HEK293T (cell line): Measurements from ENCODE around the gene ACOX3.
"Not testable (repeated sequence)": the region's sequence is repeated elsewhere in the genome, so short reads cannot be mapped to it uniquely, and the experiment has no call there.

ENCODE experiments used
- CTCF ChIA-PET: fragments of 350-600 bp; formaldehyde crosslinking; extraction: SDS; loops from one replicate; lab custom pipeline; 2021; ENCODE audit warnings: antibody characterized with exemption, inconsistent platforms; lab: Yijun Ruan, JAX
- POLR2A ChIA-PET: fragments of 350-600 bp; formaldehyde crosslinking; extraction: SDS; loops from one replicate; lab custom pipeline; 2020; ENCODE audit warnings: antibody characterized with exemption, inconsistent platforms; lab: Yijun Ruan, JAX
- DNase-seq: peaks from one replicate; pipeline ENCODE4 v3.0.0; 2012; ENCODE audit warnings: mixed read lengths; ENCODE audit errors: extremely low spot score
- ARNT ChIP-seq: fragments of 450-650 bp; IDR thresholded peaks from 2 replicates; pipeline ENCODE4 v1.6.1; 2017; ENCODE audit warnings: mild to moderate bottlenecking
- BHLHE40 ChIP-seq: fragments of 450-650 bp; IDR thresholded peaks from 2 replicates; pipeline ENCODE4 v1.6.1; 2016; ENCODE audit warnings: mild to moderate bottlenecking, moderate library complexity, borderline replicate concordance
- CTBP1 ChIP-seq: fragments of 450-650 bp; IDR thresholded peaks from 2 replicates; pipeline ENCODE4 v1.6.1; 2016; ENCODE audit warnings: borderline replicate concordance
- ELF4 ChIP-seq: fragments of 450-650 bp; IDR thresholded peaks from 2 replicates; pipeline ENCODE4 v1.6.1; 2017; ENCODE audit warnings: antibody characterized with exemption
- FOXA1 ChIP-seq: fragments of 450-650 bp; IDR thresholded peaks from 2 replicates; pipeline ENCODE4 v1.6.1; 2016; ENCODE audit warnings: mild to moderate bottlenecking
- FOXK2 ChIP-seq: fragments of 450-650 bp; IDR thresholded peaks from 2 replicates; pipeline ENCODE4 v1.6.1; 2016; ENCODE audit warnings: mild to moderate bottlenecking
- FOXM1 ChIP-seq: fragments of 450-650 bp; IDR thresholded peaks from 2 replicates; pipeline ENCODE4 v1.6.1; 2017; ENCODE audit warnings: mild to moderate bottlenecking, borderline replicate concordance
- HDGF ChIP-seq: fragments of 450-650 bp; IDR thresholded peaks from 2 replicates; pipeline ENCODE4 v1.6.1; 2017; ENCODE audit warnings: antibody characterized with exemption, borderline replicate concordance
- L3MBTL2 ChIP-seq: fragments of 450-650 bp; conservative IDR thresholded peaks from 2 replicates; pipeline ENCODE4 v1.6.1; 2016; ENCODE audit warnings: mild to moderate bottlenecking
- LEF1 ChIP-seq: fragments of 450-650 bp; IDR thresholded peaks from 2 replicates; pipeline ENCODE4 v1.6.1; 2017; ENCODE audit warnings: mild to moderate bottlenecking, borderline replicate concordance
- NFRKB ChIP-seq: fragments of 450-650 bp; IDR thresholded peaks from 2 replicates; pipeline ENCODE4 v1.6.1; 2016; ENCODE audit warnings: mild to moderate bottlenecking, moderate library complexity
- SP1 ChIP-seq: fragments of 450-650 bp; IDR thresholded peaks from 2 replicates; pipeline ENCODE4 v1.6.1; 2017
- SUZ12 ChIP-seq: fragments of 450-650 bp; IDR thresholded peaks from 2 replicates; pipeline ENCODE4 v1.6.1; 2016; ENCODE audit warnings: mild to moderate bottlenecking
- TARDBP ChIP-seq: fragments of 450-650 bp; IDR thresholded peaks from 2 replicates; pipeline ENCODE4 v1.6.1; 2016
- ZNF384 ChIP-seq: fragments of 450-650 bp; IDR thresholded peaks from 2 replicates; pipeline ENCODE4 v1.6.1; 2016
- TF ChIP-seq, protein P1 (sequence below): fragments of 450-650 bp; IDR thresholded peaks from 2 replicates; pipeline ENCODE4 v1.6.1; 2016

The ACOX3 gene

DNA sequence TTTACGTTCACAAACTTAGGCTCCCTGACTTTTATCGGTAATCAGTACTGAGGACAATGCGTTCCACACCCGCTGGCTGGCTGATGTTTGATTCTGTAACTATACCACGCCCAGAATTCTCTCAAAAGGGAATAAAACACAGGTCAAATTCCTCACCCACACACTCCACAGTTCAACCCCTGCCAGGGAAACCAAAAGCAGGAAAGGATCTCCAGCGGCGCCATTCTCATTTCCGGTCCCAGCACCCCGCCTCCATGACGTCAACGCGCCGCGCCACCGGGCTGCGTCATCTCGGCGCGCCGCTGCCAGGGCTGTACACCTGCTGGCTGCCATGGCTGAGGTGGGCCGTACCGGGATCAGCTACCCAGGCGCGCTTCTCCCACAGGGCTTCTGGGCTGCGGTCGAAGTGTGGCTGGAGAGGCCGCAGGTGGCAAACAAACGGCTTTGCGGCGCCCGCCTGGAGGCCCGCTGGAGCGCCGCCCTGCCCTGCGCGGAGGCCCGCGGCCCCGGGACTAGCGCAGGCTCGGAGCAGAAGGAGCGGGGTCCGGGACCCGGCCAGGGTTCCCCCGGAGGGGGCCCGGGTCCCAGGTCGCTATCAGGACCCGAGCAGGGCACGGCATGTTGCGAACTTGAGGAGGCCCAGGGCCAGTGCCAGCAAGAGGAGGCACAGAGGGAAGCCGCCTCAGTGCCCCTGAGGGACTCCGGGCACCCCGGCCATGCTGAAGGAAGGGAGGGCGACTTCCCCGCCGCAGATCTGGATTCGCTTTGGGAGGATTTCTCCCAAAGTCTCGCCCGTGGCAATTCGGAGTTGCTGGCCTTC is at the start of gene ACOX3, which contains the start of gene TRMT44:
Gene ACOX3 (minus strand): TSS at position 232 of the 820 bp plus-strand sequence. CDS start 24,202 bp downstream, outside the sequence.
Gene TRMT44 (plus strand): TSS at position 286 of the 820 bp plus-strand sequence. CDS start 46 bp downstream, at position 332.
- POLR2A ChIA-PET = interaction anchor here (1.2 to 2.8 kb wide), 6 partner anchors 11 to 60 kb away, joined by 3 to 10 read pairs (median 5); no protein-coding TSS in a partner anchor
- CTCF ChIA-PET = interaction anchor here (1.8 kb wide), 1 partner anchor 12 kb away, joined by 8 read pairs; no protein-coding TSS in a partner anchor
- DNase-seq = peak; percentile 95
- TF ChIP-seq TARDBP (no peak), L3MBTL2 (no peak), FOXA1 (no peak), LEF1 (peak; percentile 52; the same call in 1 of the 2 replicates), NFRKB (peak; percentile 34; the same call in 1 of the 2 replicates), ELF4 (peak; percentile 90), FOXK2 (no peak), SUZ12 (no peak), FOXM1 (no peak)
- TF ChIP-seq, protein P1, sequence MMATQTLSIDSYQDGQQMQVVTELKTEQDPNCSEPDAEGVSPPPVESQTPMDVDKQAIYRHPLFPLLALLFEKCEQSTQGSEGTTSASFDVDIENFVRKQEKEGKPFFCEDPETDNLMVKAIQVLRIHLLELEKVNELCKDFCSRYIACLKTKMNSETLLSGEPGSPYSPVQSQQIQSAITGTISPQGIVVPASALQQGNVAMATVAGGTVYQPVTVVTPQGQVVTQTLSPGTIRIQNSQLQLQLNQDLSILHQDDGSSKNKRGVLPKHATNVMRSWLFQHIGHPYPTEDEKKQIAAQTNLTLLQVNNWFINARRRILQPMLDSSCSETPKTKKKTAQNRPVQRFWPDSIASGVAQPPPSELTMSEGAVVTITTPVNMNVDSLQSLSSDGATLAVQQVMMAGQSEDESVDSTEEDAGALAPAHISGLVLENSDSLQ = no peak

- no peak for DNase-seq
- POLR2A ChIA-PET = no interaction called here
- TF ChIP-seq L3MBTL2 (no peak), FOXA1 (no peak), FOXM1 (no peak), ELF4 (no peak), BHLHE40 (no peak), NFRKB (no peak), TARDBP (no peak), ZNF384 (no peak), ARNT (no peak), SUZ12 (no peak), SP1 (no peak), FOXK2 (no peak), HDGF (no peak), LEF1 (no peak), CTBP1 (no peak)
- TF ChIP-seq, protein P1 = no peak
- CTCF ChIA-PET = no interaction called here
Measured at GRCh38 chr4:8488791-8489369, 48.4 kb upstream of the ACOX3 start.

GRCh38 chr4:8486643-8487042 is 46.1 kb upstream of the ACOX3 start:
- CTCF ChIA-PET, DNase-seq, POLR2A ChIA-PET: not testable (repeated sequence)

- ChIA-PET CTCF (no interaction called here), POLR2A (no interaction called here)
- TF ChIP-seq FOXK2 (no peak), FOXA1 (no peak), SUZ12 (no peak), SP1 (no peak), LEF1 (no peak), TARDBP (no peak), CTBP1 (no peak), L3MBTL2 (no peak), ZNF384 (no peak), HDGF (no peak)
- no peak for DNase-seq
Measured at GRCh38 chr4:8480221-8480620, 39.7 kb upstream of the ACOX3 start.

- ChIA-PET CTCF (interaction anchor here (0.6 to 1.8 kb wide), 2 partner anchors 11 to 438 kb away, joined by 4 read pairs; no protein-coding TSS in a partner anchor), POLR2A (no interaction called here)
- no peak for DNase-seq
- TF ChIP-seq FOXA1 = no peak
- TF ChIP-seq, protein P1 = no peak
- TF ChIP-seq ELF4 = no peak
- TF ChIP-seq SP1 = no peak
- no peak for TF ChIP-seq FOXK2
- no peak for TF ChIP-seq ZNF384
- TF ChIP-seq BHLHE40 = no peak
- TF ChIP-seq ARNT = no peak
- no peak for TF ChIP-seq TARDBP
- no peak for TF ChIP-seq HDGF
- no peak for TF ChIP-seq CTBP1
- TF ChIP-seq L3MBTL2 = no peak
- TF ChIP-seq LEF1 = no peak
- TF ChIP-seq NFRKB = no peak
- TF ChIP-seq FOXM1 = no peak
- no peak for TF ChIP-seq SUZ12
Measured at GRCh38 chr4:8478801-8479744, 38.5 kb upstream of the ACOX3 start.
